ENCODE data around the gene CLDN22.
"Not testable (repeated sequence)": the region's sequence is repeated elsewhere in the genome, so short reads cannot be mapped to it uniquely, and the experiment has no call there.

CLDN22 gene

DNA sequence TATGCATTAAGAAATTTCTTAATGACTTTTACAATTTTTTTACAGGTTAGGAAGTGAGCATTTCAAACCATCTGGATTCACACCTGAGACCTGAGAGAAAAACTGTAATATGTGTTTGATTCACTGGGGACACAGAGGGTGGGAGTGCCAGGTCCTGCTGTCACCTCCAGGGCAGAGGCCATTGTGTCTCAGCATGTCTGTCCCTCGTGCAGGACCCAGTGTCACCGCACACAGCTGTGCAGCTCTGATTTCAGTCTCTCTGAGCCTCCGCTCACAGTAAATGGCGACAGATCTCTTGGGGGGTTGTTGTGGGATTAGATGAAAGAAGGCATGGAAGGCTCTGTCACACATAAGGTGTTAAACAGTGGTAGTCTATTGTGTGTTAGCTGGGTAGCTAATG is 25.2 kb upstream of the CLDN22 start:
- no peak for DNase-seq

DNA sequence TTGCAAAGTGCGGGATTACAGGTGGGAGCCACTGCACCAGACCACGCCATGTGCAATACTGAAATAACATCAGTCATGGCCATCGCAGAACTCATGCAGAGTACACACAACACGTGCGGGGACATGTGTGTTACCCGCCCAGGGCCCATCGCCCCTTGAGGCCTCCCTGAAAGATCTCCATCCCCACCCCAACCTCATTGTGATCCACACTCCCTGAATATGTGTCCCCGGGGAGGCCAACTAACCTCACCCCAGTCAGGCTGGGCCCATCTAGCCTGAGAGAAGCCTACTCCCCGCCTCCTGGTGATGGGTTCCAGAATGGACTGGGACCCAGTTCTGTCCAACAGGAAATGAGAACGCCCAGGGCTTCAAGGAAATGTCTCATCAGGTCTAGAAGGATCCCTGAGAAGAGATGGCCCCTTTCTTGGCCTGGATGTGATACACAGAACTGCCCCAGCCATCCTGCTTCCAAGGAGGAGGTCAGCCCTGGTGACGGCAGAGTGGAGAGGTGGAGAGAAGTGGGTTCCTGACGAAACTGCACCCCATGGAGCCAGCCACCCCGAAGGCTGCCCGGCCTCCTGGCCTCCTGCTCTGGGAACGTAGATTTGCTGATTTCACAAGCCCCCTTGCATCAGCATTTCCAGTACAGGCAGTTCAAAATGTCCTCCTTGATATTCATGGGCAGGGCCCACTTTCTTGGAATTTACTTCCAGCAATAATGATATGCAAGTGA is 24.6 kb upstream of the CLDN22 start:
- DNase-seq: no peak

DNA sequence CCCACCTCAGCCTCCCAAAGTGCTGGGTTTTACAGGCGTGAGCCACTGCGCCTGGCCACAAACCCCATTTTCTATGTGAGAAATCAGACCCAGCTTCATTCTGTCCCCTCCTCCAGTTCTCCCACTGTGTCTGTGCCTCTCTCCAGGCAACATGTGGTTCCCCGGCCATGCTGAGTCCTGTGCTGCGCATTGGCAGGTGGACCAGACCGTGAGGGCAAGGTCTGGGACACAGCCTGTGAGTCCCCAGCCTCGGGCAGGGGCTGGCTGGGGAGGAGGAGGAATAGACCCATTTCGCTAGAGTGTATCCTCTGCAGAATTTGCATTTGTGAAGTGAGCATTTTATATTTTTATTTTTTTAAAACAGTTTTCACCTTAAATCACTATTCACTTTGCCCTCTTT is 23.7 kb upstream of the CLDN22 start:
- DNase-seq: no peak

DNA sequence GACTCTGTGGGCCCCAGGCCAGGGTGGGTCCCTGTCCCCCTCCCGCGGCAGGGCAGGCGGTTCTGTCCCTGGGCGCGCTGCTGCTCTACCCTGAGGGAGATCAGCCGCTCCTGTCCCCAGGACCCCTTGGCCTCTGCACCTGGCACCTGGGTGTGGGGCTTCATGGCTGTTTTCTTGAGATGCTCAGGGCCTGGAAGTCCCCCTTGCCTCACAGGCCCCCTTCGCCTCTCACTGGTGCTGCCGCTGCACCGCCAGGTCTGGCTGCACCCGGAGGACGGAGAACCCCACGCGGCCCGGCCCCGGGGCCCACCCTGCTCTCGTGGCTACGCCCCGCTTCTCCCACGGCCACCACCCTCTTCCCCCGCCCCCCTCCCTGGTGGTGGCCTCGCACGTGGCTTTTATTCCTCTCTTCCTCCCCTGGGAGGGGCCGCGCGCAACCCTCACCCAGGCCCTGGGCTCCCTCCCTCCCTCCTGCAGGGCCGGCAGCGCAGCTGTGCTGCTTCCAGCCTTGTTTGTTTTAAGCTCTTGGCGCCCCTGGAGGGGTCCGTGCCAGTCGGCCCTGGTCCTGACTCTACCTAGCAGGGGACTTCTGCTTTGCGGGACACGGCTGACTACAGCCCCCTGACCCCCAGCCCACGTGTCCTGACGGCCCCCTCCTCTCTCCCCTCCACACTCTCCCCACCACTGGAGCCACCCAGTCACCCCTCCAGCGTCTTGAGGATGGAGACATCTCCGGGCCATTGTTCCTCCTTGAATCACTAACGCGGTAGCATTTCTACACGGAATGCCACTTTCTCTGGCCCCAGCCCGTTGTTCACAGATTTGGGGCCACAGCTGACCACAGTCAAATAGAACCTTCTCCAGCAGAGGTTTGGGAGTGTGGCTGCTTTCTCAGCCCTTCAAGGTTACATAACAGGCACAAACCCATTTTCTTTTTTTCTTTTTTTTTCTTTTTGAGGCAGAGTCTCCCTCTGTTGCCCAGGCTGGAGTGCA is 22.8 kb upstream of the CLDN22 start:
- DNase-seq: no peak

DNA sequence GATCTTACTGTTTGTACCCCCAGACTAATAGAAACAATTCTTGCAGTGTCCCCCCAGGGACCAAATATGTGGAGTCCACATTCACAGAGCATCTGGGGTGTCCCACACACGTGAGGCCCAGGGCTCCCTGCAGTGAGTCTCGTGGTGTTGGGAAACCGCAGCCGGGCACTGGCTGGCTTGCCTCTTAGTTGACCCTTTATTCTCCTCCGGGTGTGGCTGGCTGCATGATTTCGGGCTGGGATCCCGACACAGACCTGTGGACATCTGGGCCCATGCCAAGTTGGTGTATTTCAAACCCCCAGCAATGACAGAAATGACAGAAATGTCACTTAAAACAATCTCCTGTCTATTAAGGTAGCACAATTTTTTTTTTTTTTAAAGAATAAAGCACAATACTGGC is 17.8 kb upstream of the CLDN22 start:
- no peak for DNase-seq

DNA sequence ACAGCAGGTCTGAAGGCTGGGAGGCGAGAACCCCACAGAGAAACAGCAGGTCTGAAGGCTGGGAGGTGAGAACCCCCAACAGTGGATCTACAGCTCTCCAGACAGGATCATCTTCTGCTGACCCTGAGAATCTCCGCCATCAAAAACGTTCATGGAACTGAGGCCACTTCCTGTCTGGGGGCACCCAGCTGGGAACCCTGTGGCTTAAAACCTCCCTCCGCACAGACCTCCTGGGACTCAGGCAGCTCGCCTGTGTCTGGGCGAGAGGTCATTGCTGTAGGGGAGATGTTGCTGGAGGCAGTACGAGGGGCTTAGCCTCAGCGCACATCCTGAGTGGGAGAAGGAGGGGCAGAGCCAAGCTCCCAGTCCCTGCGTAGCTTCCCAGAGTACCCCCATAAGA is 17.3 kb upstream of the CLDN22 start:
- no peak for DNase-seq

DNA sequence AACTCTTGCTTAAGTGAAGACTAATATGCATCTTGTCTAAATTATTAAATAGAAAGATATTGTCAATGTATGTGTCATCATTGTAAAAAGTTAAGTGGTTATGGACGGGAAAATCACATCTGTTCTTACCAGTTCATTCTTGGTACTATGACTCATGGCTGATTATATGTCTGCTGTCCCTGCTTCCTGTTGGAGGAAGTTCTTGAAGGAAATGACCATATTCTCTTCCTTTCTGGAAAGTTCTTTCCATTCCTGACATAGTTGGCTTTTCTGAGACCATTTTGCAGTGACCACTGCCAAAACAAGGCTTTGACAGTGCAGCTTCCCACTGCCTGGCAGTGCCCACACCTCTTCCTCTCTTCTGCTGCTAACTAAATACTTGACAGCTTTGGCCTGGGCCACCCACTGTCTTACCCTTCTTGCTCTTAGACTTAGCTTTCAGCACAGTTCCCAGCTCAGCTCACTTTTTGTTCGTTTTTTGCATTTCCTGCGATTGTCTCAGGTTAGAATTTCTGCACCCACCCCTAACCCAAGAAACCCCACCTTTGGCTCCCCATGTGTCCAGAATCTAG is 15.4 kb upstream of the CLDN22 start:
- no peak for DNase-seq

DNA sequence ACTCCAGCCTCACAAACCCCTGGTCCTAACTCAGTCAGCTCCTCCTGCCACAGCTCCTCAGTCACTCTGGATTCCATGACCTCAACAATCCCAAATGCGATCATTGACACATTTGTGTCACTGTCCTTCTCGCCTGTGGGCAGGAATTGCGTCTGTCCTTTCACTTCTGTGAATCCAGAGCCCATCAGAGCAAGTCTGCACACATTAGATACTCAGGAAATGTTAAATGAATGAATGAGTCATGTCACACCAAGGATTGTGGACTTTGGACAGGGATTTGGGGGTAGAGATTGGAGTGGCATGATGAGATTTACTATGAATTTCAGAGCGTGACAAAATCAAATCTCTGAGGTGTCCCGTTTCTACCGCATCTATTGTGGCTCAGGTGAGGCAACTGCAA is 13.9 kb upstream of the CLDN22 start:
- no peak for DNase-seq

DNA sequence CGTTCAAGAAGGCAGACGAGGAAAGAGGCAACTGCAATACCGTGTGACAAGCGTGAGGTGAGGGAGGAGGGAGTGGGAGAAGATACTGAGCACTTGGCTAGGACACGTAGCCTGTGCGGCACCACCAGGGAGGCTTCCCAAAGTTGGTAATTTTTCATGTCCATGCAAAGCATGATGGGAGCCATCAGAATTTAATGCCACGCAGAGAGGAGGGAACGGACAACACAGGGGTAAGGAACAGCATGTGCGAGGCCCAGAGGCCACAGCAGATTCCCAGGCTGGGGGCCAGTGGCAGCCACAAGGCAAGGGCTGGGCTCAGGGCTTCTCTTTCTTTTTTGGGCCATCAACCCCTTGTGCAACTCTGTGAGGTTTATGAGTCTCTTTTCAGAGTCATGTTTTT is 13.1 kb upstream of the CLDN22 start:
- no peak for DNase-seq

DNA sequence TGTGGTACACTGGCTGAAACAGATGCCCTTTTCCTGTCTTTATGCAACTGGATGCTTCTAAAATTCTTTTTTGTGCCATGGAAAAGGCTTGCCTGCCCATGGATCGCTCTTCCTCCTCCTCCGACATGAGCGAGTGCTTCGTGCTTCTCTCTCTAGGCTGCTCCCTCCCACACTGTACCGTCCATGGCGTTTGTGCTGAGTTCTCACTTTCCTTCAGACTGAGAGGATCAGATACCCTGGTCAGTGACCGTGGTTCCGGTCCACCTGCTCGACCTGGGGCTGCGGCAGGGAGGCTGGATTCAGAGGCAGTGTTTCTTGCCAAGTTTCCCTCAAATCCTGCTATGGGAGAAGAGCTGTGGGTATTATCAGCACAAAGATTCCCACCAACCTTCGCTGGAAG is 12.4 kb upstream of the CLDN22 start:
- no peak for DNase-seq

DNA sequence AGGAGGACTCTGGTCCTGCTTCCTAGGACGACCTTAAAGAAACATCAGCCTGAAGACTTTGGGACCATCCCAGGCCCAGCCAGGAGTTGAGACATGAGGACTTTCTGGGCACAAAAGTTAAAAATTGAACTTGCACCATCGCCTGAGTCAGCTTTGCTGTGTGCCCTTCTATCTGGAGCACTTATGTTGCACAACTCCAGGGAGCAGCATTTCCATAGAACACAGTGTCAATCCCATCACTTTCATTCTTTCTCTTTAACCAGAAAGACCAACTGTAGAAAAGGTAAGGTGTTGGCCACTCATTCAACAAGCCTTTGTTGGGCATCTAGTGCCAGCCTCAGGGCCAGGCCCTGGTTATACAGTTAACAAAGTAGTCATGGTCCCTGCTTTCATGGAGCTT is 10.8 kb upstream of the CLDN22 start:
- DNase-seq: no peak

DNA sequence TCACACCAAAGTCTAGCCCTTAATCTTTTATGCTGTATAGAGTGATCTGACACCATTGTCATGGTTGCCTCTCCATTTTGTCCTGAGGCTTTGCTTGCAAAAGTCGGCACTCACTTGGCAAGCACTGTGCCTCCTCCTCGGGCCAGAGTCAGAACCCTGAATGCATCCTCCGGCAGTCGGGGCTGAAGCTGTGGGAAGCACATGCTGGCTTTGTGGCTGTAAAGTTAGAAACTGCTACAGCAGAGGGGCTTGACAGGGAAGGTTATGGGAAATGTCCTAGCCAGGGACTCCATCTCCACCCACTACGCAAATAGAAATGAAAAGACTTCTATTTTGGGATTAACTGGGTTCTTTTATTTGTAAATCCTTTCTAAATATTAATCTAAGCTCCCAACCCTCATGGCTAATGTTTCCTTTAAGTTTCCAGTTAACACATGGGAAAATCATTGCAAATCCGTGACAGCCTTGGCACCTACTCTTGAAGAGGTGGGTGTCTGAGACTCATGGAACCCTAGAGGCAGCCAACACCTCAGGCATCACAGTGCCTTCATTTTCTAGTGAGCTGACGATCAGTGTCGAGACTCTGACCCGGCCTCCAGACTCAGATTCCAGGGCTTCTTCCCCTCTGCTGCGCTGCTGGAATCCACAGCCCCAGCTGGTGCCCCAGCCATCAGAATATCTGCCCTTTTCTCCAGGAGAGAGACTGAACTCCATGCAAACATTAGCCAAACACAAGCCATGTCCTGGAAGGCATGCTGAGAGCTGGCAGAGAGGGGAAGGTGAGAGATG is 10.1 kb upstream of the CLDN22 start:
- no peak for DNase-seq

DNA sequence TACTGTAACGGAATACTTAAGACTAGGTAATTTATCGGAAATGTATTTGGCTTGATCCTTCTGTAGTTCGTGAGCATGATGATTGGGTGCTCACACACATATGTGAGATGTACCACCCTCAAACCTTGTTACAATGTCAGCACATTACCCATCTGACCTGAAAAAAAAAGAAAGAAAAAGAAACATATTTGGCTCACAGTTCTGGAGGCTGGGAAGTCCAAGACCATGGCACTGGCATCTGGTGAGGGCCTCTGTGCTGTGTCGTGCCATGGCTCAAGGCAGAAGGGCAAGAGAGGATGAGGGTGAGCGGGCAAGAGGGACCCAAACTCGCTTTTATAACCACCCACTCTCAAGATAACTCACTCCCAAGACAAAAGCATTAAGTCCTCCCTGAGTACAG is 9.2 kb upstream of the CLDN22 start:
- DNase-seq: no peak

DNA sequence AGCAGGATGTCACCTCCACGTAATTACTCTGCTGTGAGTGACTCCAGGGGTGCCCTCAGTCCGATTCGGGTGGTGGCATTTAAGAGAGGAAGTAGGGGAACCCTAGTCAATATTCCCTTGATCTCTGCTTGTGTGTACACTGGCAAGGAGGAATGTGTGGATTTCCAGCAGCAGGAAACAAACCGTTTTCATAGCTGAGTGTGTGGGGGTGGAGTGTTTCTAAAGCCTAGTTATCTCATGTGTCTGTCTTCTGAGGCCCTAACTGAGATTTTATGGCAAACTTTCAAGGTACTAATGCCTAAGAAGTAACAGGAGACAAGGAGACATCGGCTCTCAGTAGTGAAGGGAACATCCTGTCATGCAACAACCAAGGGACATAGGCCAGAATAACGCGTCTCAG is 8.8 kb upstream of the CLDN22 start:
- no peak for DNase-seq

DNA sequence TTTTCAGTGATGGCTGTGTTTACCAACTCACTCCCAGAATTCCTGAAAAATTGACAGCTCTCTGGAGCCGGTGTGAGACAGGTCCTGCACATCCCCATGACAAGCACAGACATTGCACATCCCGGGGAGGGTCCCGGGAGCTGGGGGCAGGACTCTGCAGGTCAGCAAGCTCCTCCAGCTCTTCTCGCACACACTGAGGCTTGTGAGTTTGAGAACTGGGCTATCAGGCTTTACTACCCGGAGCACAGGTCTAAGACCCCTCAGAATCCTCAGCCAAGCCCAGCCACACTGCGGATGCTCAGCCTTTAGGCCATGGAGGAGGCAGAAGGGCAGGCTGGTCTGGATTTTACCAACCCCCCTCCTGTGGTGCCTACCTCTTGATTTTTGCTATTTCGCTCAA is 7.8 kb upstream of the CLDN22 start:
- no peak for DNase-seq

DNA sequence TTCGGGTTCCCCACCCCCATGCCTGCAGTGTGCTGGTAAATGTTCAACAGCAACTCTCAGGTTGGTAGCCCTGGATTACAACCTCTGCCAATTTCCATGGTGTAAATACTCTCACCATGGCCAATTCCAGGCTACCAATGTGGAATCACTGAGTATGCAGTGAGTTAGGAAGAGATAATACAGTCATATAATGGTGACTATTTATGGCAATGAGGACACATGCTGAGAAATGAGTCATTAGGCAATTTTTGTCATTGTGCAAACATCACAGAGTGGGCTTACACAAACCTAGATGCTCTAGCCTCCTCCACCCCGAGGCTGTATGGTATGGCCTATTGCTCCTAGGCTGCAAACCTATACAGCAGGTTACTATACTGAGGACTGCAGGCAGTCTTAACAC is 6.8 kb upstream of the CLDN22 start:
- DNase-seq: no peak

DNA sequence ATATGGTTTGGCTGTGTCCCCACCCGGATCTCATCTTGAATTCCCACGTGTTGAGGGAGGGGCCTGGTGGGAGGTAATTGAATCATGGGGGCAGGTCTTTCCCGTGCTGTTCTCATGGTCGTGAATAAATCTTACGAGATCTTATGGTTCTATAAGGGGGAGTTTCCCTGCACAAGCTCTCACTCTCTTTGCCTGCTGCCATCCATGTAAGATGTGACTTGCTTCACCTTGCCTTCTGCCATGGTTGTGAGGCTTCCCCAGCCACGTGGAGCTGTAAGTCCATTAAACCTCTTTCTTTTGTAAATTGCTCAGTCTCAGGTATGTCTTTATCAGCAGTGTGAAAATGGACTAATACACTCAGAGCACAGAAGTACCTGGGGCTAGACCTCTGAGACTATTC is 6.3 kb upstream of the CLDN22 start:
- not testable (repeated sequence) for DNase-seq

DNA sequence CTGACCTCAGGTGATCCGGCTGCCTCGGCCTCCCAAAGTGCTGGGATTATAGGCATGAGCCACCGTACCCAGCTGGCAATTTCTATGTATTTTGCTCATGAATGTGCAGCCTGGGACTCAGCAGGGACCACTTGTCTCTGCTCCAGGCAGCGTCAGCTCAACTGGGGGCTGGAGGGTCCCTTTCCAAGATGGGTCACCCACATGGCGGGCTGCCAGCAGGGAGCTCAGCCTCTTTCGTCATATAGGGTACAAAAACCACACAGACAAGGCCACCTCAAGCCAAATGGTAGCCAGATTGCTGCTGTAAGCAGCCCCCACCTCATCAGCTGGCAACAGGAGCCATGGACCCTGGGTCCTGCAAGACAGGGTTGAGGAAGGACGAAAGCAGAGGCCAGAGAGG is 4.5 kb upstream of the CLDN22 start:
- DNase-seq: no peak

DNA sequence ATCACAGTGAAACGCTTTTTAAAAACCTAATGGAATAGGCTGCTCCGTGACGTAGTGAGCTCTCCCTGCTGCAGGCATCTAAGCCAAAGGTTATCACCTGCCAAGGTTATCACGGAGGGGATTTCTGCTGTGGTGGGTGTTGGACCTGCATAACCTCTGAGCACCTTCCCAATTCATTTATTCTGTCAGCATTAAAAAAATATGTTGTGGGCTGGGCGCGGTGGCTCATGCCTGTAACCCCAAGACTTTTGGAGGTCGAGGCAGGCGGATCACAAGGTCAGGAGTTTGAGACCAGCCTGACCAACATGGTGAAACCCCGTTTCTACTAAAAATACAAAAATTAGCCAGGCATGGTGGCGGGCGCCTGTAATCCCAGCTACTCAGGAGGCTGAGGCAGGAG is 4.0 kb upstream of the CLDN22 start:
- DNase-seq: not testable (repeated sequence)

DNA sequence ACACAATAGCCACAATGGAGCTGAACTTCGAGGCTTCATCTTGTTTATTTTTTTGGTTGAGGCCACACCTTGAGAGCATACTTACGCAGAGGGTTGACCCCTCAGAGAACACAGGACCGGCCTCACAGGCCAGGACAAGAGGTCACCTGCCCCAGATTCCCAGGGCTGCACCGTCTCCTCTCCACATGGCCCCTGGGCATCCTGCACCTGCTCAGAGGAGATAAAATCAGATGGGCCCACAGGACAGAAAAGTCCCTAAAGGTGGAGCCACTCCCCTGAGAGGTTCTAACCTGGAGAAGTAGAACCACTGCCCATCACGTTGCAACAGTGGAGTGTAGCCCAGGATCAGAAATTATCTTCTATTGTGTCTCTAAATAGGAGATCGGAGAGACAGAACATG is 3.2 kb upstream of the CLDN22 start:
- DNase-seq: no peak

DNA sequence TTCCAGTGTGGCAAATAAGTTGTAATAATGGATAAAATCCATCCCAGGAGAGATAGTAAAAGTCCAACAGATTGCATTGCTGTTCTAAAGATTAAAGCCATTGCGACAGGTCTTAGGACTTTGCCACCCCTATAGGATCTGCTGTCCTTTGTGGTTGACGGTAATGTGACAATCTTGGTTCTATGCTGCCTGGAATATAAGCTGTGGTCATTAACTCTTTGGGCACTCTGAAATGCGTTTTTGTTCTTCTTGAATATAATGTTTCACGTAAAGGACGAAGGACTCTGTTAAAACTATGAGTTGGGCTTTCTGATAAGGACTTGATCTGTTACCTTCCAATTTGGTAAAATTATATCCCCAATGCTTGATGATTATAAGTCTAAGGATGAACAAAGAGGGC is 2.2 kb upstream of the CLDN22 start, which contains the start of gene CLDN24:
Gene CLDN24, minus strand, starts transcription at position 101 of the 400 bp plus-strand sequence. Its CDS starts 0 bp downstream, at position 101.
- no peak for DNase-seq

DNA sequence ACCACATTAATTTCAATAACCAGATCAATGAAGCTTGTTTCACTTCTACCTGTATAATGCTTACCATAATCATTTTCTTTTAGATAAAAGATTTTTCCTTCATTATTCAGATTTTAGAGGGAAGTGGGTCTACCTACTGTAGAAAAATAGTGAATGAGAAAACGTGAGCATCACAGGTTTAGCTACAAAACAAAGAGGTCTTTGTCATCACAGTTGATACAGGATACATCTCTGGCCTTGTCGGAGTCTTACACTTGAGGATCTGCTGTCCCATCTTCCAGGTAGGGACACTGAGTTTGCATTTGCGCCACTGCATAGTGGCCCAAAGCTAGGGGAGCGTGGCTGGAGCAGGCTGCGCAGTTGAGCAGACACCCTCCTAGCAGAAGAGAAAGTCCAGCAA is 1.4 kb upstream of the CLDN22 start:
- DNase-seq: no peak

DNA sequence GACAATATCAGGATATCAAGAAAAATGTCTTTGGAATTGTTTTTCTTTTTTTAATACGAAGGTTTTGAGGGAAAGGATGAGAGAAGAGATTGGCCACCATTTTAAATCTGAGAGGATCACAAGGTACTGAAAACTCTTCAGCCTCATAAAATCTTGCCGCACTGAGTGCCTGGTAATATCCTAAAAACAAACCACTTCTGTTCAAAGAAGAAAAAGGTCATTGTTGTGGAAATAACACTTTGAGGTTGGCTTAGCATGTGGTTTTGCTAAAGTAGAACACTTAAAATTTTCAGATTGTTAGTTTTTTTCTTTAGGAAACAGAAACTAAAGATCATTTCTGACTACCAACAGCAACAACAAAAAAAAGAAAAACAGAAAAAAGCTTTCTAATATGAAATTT is 1.0 kb upstream of the CLDN22 start:
- DNase-seq: peak; percentile 11

Measured in CD4-positive, alpha-beta T cell treated with Interleukin-10 for 1 hour (primary cell).